OCI-LY3 (cell line): ENCODE measurements around the gene COL20A1.

Source experiments
- H2AFZ ChIP-seq: fragments of 200-600, 300-600 bp; shearing (Covaris generic); 2 replicates; pipeline ENCODE4 v1.6.0; 2014; ENCODE audit warnings: antibody characterized with exemption, low read depth, low read length
- H3K27ac ChIP-seq: fragments of 200-600, 300-600 bp; sonication (generic); 2 replicates; pipeline ENCODE4 v1.5.1; 2014; ENCODE audit warnings: mild to moderate bottlenecking, low read length, moderate library complexity, mixed read lengths
- H3K27me3 ChIP-seq: fragments of 200-600, 300-600 bp; sonication (generic); 2 replicates; pipeline ENCODE4 v1.6.1; 2014; ENCODE audit warnings: low read depth, low read length, mixed read lengths
- H3K36me3 ChIP-seq: fragments of 200-600, 300-600 bp; sonication (generic); replicated peaks from 2 replicates; pipeline ENCODE3; 2014; ENCODE audit warnings: low read depth, low read length, mixed read lengths
- H3K4me1 ChIP-seq: fragments of 300-600, 200-600 bp; sonication (generic); 2 replicates; pipeline ENCODE4 v1.6.1; 2014; ENCODE audit warnings: low read length, mixed read lengths
- H3K4me2 ChIP-seq: fragments of 200-600, 300-600 bp; sonication (generic); 2 replicates; pipeline ENCODE4 v1.6.1; 2014; ENCODE audit warnings: low read length, mixed read lengths
- H3K4me3 ChIP-seq: fragments of 300-600, 200-600 bp; sonication (generic); 2 replicates; pipeline ENCODE4 v1.5.1; 2014; ENCODE audit warnings: antibody characterized with exemption, mild to moderate bottlenecking, low read length, moderate library complexity
- H3K79me2 ChIP-seq: fragments of 300-600, 200-600 bp; shearing (Covaris generic); 2 replicates; pipeline ENCODE4 v1.6.1; 2014; ENCODE audit warnings: mild to moderate bottlenecking, low read length, mixed read lengths
- H3K9ac ChIP-seq: fragments of 300-600, 200-600 bp; shearing (Covaris generic); 2 replicates; pipeline ENCODE4 v1.6.0; 2014; ENCODE audit warnings: mild to moderate bottlenecking, low read length, moderate library complexity
- H3K9me3 ChIP-seq: fragments of 200-600, 300-600 bp; shearing (Covaris generic); 2 replicates; pipeline ENCODE4 v1.6.1; 2014; ENCODE audit warnings: low read length, mixed read lengths; ENCODE audit not compliant: insufficient read depth
- H4K20me1 ChIP-seq: fragments of 200-600, 300-600 bp; sonication (generic); 2 replicates; pipeline ENCODE4 v1.6.1; 2016; ENCODE audit warnings: low read length, mixed read lengths; ENCODE audit not compliant: insufficient read depth
- EZH2phosphoT487 ChIP-seq: fragments of 200-600 bp; shearing (Covaris generic); IDR thresholded peaks from 2 replicates; pipeline ENCODE4 v1.6.1; 2018; ENCODE audit warnings: antibody characterized with exemption, mixed run types, low read depth
- TF ChIP-seq, protein P1 (sequence below): fragments of 200-600, 300-600 bp; sonication (generic); IDR thresholded peaks from 2 replicates; pipeline ENCODE4 v1.5.1; 2014; ENCODE audit warnings: antibody characterized with exemption, low read length, low read depth

COL20A1 gene

DNA sequence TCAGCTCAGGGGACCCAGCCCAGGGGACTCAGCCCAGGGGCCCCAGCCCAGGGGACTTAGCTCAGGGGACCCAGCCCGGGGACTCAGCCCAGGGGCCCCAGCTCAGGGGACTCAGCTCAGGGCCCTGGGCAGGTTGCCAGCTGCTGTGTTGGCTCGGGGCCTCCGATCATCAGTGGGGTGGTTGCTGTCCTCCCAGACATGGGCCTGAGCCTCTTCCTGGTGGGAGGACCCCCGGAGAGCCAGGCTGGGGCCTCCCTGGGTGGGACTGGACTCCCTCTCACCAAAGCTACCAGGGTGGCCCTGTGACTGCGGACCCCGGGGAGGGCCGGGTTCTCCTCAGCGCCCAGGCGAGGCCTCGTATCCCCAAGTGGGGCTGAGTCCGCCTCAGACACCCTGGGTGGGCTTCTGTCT, 4.4 kb downstream of the COL20A1 start:
- Histone ChIP-seq H3K27me3 (peaks cover 4% of the 10 kb centered on the region; the same call in 1 of the 2 replicates), H3K4me1 (no peaks in the 10 kb centered on the region), H3K4me2 (no peak overlapping the region), H3K36me3 (no peaks in the 10 kb centered on the region), H3K27ac (no peak overlapping the region), H3K79me2 (no peaks in the 10 kb centered on the region), H3K9me3 (no peaks in the 10 kb centered on the region), H2AFZ (no peak overlapping the region), H3K9ac (no peak overlapping the region), H4K20me1 (no peaks in the 10 kb centered on the region), H3K4me3 (no peak overlapping the region)
- TF ChIP-seq, protein P1, sequence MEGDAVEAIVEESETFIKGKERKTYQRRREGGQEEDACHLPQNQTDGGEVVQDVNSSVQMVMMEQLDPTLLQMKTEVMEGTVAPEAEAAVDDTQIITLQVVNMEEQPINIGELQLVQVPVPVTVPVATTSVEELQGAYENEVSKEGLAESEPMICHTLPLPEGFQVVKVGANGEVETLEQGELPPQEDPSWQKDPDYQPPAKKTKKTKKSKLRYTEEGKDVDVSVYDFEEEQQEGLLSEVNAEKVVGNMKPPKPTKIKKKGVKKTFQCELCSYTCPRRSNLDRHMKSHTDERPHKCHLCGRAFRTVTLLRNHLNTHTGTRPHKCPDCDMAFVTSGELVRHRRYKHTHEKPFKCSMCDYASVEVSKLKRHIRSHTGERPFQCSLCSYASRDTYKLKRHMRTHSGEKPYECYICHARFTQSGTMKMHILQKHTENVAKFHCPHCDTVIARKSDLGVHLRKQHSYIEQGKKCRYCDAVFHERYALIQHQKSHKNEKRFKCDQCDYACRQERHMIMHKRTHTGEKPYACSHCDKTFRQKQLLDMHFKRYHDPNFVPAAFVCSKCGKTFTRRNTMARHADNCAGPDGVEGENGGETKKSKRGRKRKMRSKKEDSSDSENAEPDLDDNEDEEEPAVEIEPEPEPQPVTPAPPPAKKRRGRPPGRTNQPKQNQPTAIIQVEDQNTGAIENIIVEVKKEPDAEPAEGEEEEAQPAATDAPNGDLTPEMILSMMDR, result no peak
- TF ChIP-seq EZH2phosphoT487, result no peak

DNA sequence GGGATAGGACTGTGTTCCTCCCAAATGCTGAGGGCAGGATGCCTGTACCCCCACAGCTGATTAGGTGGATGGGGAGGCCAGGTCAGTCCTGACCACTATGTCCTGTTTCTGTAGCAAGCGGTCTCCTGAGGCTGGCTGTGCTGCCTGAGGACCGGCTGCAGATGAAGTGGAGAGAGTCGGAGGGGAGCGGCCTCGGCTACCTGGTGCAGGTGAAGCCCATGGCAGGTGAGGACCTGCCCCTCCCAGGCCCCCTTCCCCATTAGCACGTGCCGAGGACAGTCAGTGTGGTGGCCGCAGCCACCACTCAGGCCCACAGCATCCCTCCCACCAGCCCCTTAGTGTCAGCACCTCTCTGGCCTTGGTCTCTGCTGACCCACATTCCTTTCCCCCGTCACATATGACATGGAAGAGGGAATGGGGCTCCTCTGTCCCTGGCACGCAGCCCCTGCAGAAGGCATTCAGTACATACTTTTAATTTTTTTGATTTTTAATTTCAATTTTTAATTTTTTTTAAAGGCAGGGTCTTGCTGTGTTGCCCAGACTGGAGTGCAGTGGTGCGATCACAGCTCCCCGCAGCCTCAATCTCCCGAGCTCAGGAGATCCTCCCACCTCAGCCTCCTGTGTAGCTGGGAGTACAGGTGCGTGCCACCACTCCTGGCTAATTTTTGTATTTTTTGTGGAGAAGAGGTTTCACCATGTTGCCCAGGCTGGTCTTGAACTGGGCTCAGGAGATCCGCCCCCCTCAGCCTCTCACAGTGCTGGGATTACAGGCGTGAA, 5.0 kb downstream of the COL20A1 start:
- peaks cover 4% of the 10 kb centered on the region; the same call in 1 of the 2 replicates for H3K27me3 ChIP-seq
- no peaks in the 10 kb centered on the region for H3K4me1 ChIP-seq
- no peak overlapping the region for H3K4me2 ChIP-seq
- H3K27ac ChIP-seq, result no peak overlapping the region
- H3K79me2 ChIP-seq, result no peaks in the 10 kb centered on the region
- no peaks in the 10 kb centered on the region for H4K20me1 ChIP-seq
- H3K4me3 ChIP-seq, result no peak overlapping the region
- no peak overlapping the region for H2AFZ ChIP-seq
- no peak overlapping the region for H3K9ac ChIP-seq
- H3K36me3 ChIP-seq, result no peaks in the 10 kb centered on the region
- TF ChIP-seq EZH2phosphoT487, result no peak
- TF ChIP-seq, protein P1, result no peak
- no peaks in the 10 kb centered on the region for H3K9me3 ChIP-seq

DNA sequence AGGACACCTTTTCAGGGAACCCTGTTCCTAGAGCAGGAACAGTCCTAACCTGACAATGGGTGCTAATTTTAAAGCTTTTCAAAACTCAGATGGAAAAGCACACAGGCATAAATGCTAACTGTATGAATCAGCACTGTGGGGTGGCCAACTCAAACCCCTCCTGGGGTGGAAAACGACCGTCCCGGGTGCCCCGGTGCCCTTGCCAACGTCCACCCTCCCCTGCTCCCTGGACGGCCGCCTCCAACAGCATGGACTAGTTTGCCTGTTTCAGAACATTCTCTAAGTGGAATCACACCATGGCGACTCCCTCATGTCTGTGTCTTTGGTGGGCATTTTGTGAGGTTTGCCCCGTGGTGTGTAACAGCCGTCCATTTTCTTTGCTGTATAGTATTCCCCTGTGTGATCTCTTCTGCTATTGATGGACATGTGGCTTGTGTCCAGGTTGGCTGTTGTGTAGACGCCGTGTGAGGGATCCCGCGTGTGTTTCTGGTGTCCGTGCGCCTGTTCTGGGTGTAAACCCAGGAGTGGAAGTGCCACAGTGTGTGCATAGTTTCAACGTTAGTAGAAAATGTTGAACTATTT, 5.8 kb downstream of the COL20A1 start:
- no peak overlapping the region for H2AFZ ChIP-seq
- no peak for TF ChIP-seq EZH2phosphoT487
- TF ChIP-seq, protein P1, result no peak
- no peaks in the 10 kb centered on the region for H3K9me3 ChIP-seq
- H3K9ac ChIP-seq, result no peak overlapping the region
- H3K36me3 ChIP-seq, result no peaks in the 10 kb centered on the region
- no peaks in the 10 kb centered on the region for H4K20me1 ChIP-seq
- H3K4me3 ChIP-seq, result no peak overlapping the region
- peaks cover 4% of the 10 kb centered on the region; the same call in 1 of the 2 replicates for H3K27me3 ChIP-seq
- H3K27ac ChIP-seq, result no peak overlapping the region
- H3K4me1 ChIP-seq, result no peaks in the 10 kb centered on the region
- H3K4me2 ChIP-seq, result no peak overlapping the region
- H3K79me2 ChIP-seq, result no peaks in the 10 kb centered on the region

DNA sequence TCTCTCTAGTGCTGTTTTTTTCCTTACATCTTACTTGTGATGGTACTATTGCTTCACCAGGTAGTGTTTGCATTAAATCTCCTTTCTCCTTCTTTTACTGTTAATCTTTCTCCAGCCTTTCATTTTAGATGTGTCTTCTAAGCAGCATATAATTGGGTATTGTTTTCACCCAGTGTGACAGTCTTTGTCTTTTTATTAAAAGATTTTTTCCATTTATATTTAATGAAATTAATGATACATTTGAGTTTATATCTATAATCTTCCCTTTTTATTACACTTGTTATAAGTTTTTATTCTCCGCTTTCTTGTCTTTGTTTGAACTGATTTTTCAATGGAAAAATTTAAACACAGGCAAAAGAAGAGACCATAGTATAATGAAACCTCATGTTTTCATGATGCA, 8.7 kb downstream of the COL20A1 start:
- Histone ChIP-seq H3K79me2 (no peaks in the 10 kb centered on the region), H3K27me3 (peaks cover 4% of the 10 kb centered on the region; the same call in 1 of the 2 replicates)
- TF ChIP-seq EZH2phosphoT487, result no peak
- TF ChIP-seq, protein P1, result no peak

More for the DNA sequence above, 8.7 kb downstream of the COL20A1 start:
- no peaks in the 10 kb centered on the region for H3K36me3 ChIP-seq
- H3K4me3 ChIP-seq, result no peak overlapping the region
- H3K27ac ChIP-seq, result no peak overlapping the region
- H3K9me3 ChIP-seq, result no peaks in the 10 kb centered on the region
- H3K9ac ChIP-seq, result no peak overlapping the region
- H3K4me1 ChIP-seq, result no peaks in the 10 kb centered on the region
- no peaks in the 10 kb centered on the region for H4K20me1 ChIP-seq
- no peak overlapping the region for H3K4me2 ChIP-seq
- no peak overlapping the region for H2AFZ ChIP-seq
